ENCODE measurements around the gene MICALL1. TPM values are rescaled to one million over a fixed set of nuclear protein-coding genes. Genes with fewer than 3 reads are reported as not detected.
A peak's percentile ranks its signal among the peaks of the same experiment; 100 is the strongest.

The MICALL1 gene
- total and polyA plus RNA-seq, 9 of the 15 experiments (the other 6 are each of a cell fraction or from before 2014, with no cell fraction given) = 0.32 to 21.5 (median 6.1) TPM

DNA sequence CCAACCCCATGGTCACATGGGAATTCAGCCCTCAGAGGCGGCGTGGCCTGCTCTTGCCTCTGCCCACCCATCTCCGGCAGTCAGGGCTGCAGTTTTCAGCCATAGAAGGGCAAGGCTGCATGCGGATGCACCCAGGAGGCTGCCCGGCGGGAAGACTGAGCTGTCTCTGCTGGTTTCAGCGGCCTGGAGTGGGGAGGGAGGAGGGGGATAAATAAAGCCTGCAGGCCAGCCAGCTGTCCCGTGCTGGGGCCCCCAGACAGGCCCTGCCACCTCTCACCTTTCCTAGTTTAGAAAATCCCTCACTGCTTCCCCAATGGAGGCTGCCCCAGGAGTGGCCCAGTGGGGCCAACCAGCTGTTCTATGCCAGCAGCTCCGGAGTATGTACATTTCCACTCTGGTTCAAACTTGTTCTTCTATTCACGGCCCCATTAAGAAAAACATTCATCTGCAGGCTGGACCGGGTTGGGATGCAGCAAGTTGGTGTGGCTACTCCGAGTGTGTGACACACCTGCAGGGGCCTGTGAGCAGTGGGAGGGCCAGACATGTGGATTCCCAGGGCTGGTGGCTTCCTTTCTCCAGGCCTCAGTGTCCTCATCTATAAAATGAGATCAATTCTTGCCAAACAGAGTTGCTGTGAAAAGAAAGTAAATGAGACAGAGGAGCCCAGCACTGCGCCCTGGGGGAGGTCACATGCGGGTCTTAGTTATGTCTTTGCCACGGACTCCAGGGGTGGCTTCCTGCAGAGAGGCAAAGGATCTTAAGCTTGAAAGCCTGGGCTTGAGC is 5.0 kb downstream of the MICALL1 start:
- Histone ChIP-seq H3K9me1 (ENCODE audit: control insufficient read depth, insufficient read depth, low read length) (no peaks in the 10 kb centered on the region), H3K36me3 (ENCODE audit: control insufficient read depth, insufficient read depth, low read length) (peaks cover 4% of the 10 kb centered on the region; the same call in 2 of the 3 replicates), H3K4me3 (no peak overlapping the region), H3K9me3 (replicated peaks; ENCODE audit: control insufficient read depth, insufficient read depth, low read depth, low read length) (no peaks in the 10 kb centered on the region), H4K20me1 (replicated peaks; ENCODE audit: control insufficient read depth, insufficient read depth, low read length) (no peaks in the 10 kb centered on the region; the same call in 1 of the 2 replicates), H3K4me1 (replicated peaks in 1 of 2; ENCODE audit: control insufficient read depth in 2 of 2, insufficient read depth in 2 of 2, low read length in 2 of 2) (peaks cover 6 to 21% of the 10 kb centered on the region in 2 experiments; a peak in 4 of 5 replicates), H2AFZ (ENCODE audit: low read depth, low read length) (no peak overlapping the region), H3K9ac (ENCODE audit: insufficient read depth in 1 of 2, low read depth in 2 of 2, low read length in 2 of 2) (peak overlapping the region in 1 of 2 experiments; percentile 33; a peak in 1 of 4 replicates), H3K27ac (ENCODE audit: extremely low read depth, low read depth, low read length) (no peak overlapping the region), H3K4me2 (ENCODE audit: insufficient read depth, low read length) (no peak overlapping the region), H3K79me2 (ENCODE audit: control insufficient read depth, insufficient read depth, low read length) (peaks cover 8% of the 10 kb centered on the region; the same call in 2 of the 3 replicates), H3K27me3 (ENCODE audit: control insufficient read depth in 2 of 2, insufficient read depth in 2 of 2, low read length in 2 of 2) (no peaks in the 10 kb centered on the region)
- no peak for DNase-seq (ENCODE audit: extremely low read depth in 1 of 4, low spot score in 3 of 4)
- no peak for ATAC-seq
- ChIA-PET CTCF (ENCODE audit: low intra/inter-chr PET ratio) (no interaction called here), POLR2A (interaction anchor here (0.6 to 2.2 kb wide), 7 partner anchors 15 to 124 kb away, joined by 3 to 7 read pairs (median 4); no protein-coding TSS in a partner anchor)
- no TSS peak for BruUV-seq (replicated peaks)
- intact Hi-C loops (cut with micrococcal nuclease) = no loop called here
- FAIRE-seq = no peak
- 89% methylated on average over 11 of the region's 15 CpGs for WGBS (ENCODE audit: insufficient coverage, low coverage, missing lambda C conversion rate)
- in situ Hi-C loops (cut with MboI) = no loop called here
- TF ChIP-seq, protein P1, sequence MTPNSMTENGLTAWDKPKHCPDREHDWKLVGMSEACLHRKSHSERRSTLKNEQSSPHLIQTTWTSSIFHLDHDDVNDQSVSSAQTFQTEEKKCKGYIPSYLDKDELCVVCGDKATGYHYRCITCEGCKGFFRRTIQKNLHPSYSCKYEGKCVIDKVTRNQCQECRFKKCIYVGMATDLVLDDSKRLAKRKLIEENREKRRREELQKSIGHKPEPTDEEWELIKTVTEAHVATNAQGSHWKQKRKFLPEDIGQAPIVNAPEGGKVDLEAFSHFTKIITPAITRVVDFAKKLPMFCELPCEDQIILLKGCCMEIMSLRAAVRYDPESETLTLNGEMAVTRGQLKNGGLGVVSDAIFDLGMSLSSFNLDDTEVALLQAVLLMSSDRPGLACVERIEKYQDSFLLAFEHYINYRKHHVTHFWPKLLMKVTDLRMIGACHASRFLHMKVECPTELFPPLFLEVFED (CRISPR knock-in tag; conservative IDR thresholded peaks at IDR 0.05) = no peak
- TF ChIP-seq KLF1 (tag; IDR thresholded peaks at IDR 0.05) (no peak), ARNT (IDR thresholded peaks at IDR 0.05) (no peak), PTTG1 (tag; IDR thresholded peaks at IDR 0.05; ENCODE audit: low read depth) (no peak), POLR3G (IDR thresholded peaks at IDR 0.05; ENCODE audit: extremely low read depth, insufficient read length, insufficient replicate concordance) (no peak), ELF1 (tag; IDR thresholded peaks at IDR 0.05) (no peak), ZNF253 (CRISPR knock-in tag; conservative IDR thresholded peaks at IDR 0.05) (no peak), POLR2G (IDR thresholded peaks at IDR 0.05; ENCODE audit: low read depth, low read length) (no peak)
- TF ChIP-seq, protein P2, sequence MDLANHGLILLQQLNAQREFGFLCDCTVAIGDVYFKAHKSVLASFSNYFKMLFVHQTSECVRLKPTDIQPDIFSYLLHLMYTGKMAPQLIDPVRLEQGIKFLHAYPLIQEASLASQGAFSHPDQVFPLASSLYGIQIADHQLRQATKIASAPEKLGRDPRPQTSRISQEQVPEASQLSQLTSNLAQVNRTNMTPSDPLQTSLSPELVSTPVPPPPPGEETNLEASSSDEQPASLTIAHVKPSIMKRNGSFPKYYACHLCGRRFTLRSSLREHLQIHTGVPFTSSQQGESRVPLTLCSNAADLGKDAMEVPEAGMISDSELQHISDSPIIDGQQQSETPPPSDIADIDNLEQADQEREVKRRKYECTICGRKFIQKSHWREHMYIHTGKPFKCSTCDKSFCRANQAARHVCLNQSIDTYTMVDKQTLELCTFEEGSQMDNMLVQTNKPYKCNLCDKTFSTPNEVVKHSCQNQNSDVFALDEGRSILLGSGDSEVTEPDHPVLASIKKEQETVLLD (IDR thresholded peaks at IDR 0.05) = no peak
- TF ChIP-seq, protein P3, sequence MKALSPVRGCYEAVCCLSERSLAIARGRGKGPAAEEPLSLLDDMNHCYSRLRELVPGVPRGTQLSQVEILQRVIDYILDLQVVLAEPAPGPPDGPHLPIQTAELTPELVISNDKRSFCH (CRISPR knock-in tag; IDR thresholded peaks at IDR 0.05) = no peak
- TF ChIP-seq, protein P3 (tag; IDR thresholded peaks at IDR 0.05) = no peak
- TF ChIP-seq, protein P4, sequence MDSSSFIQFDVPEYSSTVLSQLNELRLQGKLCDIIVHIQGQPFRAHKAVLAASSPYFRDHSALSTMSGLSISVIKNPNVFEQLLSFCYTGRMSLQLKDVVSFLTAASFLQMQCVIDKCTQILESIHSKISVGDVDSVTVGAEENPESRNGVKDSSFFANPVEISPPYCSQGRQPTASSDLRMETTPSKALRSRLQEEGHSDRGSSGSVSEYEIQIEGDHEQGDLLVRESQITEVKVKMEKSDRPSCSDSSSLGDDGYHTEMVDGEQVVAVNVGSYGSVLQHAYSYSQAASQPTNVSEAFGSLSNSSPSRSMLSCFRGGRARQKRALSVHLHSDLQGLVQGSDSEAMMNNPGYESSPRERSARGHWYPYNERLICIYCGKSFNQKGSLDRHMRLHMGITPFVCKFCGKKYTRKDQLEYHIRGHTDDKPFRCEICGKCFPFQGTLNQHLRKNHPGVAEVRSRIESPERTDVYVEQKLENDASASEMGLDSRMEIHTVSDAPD (CRISPR knock-in tag; IDR thresholded peaks at IDR 0.05) = no peak
- TF ChIP-seq, protein P5, sequence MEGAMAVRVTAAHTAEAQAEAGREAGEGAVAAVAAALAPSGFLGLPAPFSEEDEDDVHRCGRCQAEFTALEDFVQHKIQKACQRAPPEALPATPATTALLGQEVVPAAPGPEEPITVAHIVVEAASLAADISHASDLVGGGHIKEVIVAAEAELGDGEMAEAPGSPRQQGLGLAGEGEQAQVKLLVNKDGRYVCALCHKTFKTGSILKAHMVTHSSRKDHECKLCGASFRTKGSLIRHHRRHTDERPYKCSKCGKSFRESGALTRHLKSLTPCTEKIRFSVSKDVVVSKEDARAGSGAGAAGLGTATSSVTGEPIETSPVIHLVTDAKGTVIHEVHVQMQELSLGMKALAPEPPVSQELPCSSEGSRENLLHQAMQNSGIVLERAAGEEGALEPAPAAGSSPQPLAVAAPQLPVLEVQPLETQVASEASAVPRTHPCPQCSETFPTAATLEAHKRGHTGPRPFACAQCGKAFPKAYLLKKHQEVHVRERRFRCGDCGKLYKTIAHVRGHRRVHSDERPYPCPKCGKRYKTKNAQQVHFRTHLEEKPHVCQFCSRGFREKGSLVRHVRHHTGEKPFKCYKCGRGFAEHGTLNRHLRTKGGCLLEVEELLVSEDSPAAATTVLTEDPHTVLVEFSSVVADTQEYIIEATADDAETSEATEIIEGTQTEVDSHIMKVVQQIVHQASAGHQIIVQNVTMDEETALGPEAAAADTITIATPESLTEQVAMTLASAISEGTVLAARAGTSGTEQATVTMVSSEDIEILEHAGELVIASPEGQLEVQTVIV (CRISPR knock-in tag; IDR thresholded peaks at IDR 0.05; ENCODE audit: borderline replicate concordance) = no peak

Measured in K562 (cell line).